ENCODE data around the gene ACOT13. TPM values are rescaled to one million over a fixed set of nuclear protein-coding genes. Genes with fewer than 3 reads are reported as not detected.
"Not testable (repeated sequence)": the region's sequence is repeated elsewhere in the genome, so short reads cannot be mapped to it uniquely, and the experiment has no call there.

Gene ACOT13
- total RNA-seq, 4 donors from 2014 or later: 5.8 to 9.4 (median 7.2) TPM

DNA sequence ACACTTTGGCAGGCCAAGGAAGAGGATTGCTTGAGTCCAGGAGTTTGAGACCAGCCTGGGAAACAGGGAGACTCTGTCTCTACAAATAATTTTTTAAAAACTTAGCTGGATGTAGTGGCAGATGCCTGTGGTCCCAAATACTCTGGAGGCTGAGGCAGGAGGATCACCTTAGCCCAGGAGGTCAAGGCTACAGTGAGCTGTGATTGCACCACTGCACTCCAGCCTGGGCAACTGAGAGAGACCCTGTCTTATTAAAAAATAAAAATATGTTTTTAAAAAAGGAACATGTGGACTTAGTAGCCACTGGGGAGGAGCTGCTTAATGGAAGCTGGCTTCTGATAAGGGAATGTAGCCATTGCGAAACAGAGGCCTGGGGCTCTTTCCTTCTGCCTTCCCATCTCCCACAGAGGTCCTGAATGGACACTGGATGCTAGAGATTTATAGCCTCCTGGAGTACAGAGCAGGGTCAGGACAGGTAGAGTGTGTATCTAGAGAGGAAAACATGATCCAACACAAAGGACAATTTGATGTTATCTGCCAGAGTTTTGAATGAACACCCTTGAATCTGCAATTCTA lies 86.1 kb downstream of the ACOT13 start:
- intact Hi-C loops (cut with DNase I): no loop called here
- H3K9me3 ChIP-seq: no peaks in the 10 kb centered on the region
- H3K4me3 ChIP-seq: no peak overlapping the region
- 100% methylated on average over 1 of the region's 1 CpG for whole genome bisulfite sequencing
- H3K27ac ChIP-seq (replicated peaks in 1 of 4): no peak overlapping the region
- TF ChIP-seq, protein P1, sequence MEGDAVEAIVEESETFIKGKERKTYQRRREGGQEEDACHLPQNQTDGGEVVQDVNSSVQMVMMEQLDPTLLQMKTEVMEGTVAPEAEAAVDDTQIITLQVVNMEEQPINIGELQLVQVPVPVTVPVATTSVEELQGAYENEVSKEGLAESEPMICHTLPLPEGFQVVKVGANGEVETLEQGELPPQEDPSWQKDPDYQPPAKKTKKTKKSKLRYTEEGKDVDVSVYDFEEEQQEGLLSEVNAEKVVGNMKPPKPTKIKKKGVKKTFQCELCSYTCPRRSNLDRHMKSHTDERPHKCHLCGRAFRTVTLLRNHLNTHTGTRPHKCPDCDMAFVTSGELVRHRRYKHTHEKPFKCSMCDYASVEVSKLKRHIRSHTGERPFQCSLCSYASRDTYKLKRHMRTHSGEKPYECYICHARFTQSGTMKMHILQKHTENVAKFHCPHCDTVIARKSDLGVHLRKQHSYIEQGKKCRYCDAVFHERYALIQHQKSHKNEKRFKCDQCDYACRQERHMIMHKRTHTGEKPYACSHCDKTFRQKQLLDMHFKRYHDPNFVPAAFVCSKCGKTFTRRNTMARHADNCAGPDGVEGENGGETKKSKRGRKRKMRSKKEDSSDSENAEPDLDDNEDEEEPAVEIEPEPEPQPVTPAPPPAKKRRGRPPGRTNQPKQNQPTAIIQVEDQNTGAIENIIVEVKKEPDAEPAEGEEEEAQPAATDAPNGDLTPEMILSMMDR (IDR thresholded peaks at IDR 0.05): no peak
- no peak for TF ChIP-seq EP300 (IDR thresholded peaks at IDR 0.05)
- no peak for TF ChIP-seq POLR2AphosphoS5 (IDR thresholded peaks at IDR 0.05)
- no peak for TF ChIP-seq POLR2A (IDR thresholded peaks at IDR 0.05; ENCODE audit: low read depth)
- no peaks in the 10 kb centered on the region for H3K36me3 ChIP-seq
- H3K27me3 ChIP-seq: no peaks in the 10 kb centered on the region
- DNase-seq (ENCODE audit: extremely low spot score): peak; percentile 34
- H3K4me1 ChIP-seq: no peaks in the 10 kb centered on the region

DNA sequence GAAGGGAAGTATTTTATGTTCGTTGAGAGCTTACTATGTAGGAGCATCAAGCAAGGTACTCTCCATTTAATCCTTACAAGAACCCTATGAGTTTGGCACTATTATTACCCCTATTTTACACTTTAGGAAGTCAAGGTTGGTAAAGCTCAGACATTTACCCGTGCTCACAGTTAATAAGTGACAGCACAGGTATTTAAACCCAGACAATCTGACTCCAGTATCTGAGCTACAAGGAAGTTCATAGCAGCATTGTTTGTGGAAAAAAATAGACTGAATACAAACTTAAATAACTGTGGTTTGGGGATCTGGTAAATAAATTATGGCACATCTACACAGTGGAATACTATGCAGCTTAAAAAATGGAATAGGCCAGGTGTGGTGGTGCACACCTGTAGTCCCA lies 86.7 kb downstream of the ACOT13 start:
- Histone ChIP-seq H3K27me3 (no peaks in the 10 kb centered on the region), H3K36me3 (no peaks in the 10 kb centered on the region), H3K4me1 (no peaks in the 10 kb centered on the region), H3K4me3 (no peak overlapping the region), H3K9me3 (no peaks in the 10 kb centered on the region), H3K27ac (replicated peaks in 1 of 4) (no peak overlapping the region)
- TF ChIP-seq POLR2AphosphoS5 (IDR thresholded peaks at IDR 0.05): no peak
- no peak for TF ChIP-seq POLR2A (IDR thresholded peaks at IDR 0.05; ENCODE audit: low read depth)
- no peak for TF ChIP-seq EP300 (IDR thresholded peaks at IDR 0.05)
- TF ChIP-seq, protein P1 (IDR thresholded peaks at IDR 0.05): no peak
- 90% methylated on average over 2 of the region's 2 CpGs for WGBS
- intact Hi-C loops (cut with DNase I): no loop called here
- no peak for DNase-seq (ENCODE audit: extremely low spot score)

DNA sequence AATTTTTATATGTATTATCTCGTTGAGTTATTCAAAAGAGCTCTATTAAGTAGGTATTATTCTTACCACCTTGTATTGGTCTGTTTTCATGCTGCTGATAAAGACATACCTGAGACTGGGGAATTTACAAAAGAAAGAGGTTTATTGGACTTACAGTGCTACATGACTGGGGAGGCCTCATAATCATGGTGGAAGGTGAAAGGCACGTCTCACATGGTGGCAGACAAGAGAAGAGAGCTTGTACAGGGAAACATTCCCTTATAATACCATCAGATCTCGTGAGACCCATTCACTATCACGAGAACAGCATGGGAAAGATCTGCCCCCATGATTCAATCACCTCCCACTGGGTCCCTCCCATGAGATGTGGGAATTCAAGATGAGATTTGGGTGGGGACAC lies 87.5 kb downstream of the ACOT13 start:
- H3K27ac ChIP-seq (replicated peaks in 1 of 4); intact Hi-C loops (cut with DNase I); DNase-seq (ENCODE audit: extremely low spot score); H3K4me3 ChIP-seq; H3K27me3 ChIP-seq; H3K36me3 ChIP-seq; H3K4me1 ChIP-seq; H3K9me3 ChIP-seq: not testable (repeated sequence)
- WGBS: 94% methylated on average over 4 of the region's 4 CpGs

Other genes starting within 250 kb of the ACOT13 start
- 1 to 10 TPM; 3.8 to 5.3 (median 4.1) TPM for gene GPLD1, start 177.5 kb upstream of the ACOT13 start, total RNA-seq
- 1 to 10 TPM; 2.5 to 3.5 (median 3.3) TPM for gene ALDH5A1, start 172.1 kb upstream of the ACOT13 start, total RNA-seq
- gene KIAA0319, start 20.9 kb upstream of the ACOT13 start, total RNA-seq: under 1 TPM; under 0.01 to 0.33 (median 0.15) TPM
- gene TDP2, start 178 bp upstream of the ACOT13 start, total RNA-seq: 10 to 100 TPM; 25.2 to 44.4 (median 37.6) TPM
- gene C6orf62, start 52.1 kb downstream of the ACOT13 start, total RNA-seq: 10 to 100 TPM; 30.7 to 50.5 (median 40.9) TPM
- 1 to 10 TPM; 4.1 to 8.0 (median 5.4) TPM for gene GMNN, start 107.9 kb downstream of the ACOT13 start, total RNA-seq
- gene ARMH2, start 131.8 kb downstream of the ACOT13 start, total RNA-seq: not detected

Measured in esophagus muscularis mucosa (tissue), 4 donors.